Measurements from ENCODE around the gene TMEM198. TPM values are rescaled to one million over a fixed set of nuclear protein-coding genes. Genes with fewer than 3 reads are reported as not detected.

The TMEM198 gene
- total RNA-seq, 2 donors from 2014 or later: 1.8 to 4.3 TPM

DNA sequence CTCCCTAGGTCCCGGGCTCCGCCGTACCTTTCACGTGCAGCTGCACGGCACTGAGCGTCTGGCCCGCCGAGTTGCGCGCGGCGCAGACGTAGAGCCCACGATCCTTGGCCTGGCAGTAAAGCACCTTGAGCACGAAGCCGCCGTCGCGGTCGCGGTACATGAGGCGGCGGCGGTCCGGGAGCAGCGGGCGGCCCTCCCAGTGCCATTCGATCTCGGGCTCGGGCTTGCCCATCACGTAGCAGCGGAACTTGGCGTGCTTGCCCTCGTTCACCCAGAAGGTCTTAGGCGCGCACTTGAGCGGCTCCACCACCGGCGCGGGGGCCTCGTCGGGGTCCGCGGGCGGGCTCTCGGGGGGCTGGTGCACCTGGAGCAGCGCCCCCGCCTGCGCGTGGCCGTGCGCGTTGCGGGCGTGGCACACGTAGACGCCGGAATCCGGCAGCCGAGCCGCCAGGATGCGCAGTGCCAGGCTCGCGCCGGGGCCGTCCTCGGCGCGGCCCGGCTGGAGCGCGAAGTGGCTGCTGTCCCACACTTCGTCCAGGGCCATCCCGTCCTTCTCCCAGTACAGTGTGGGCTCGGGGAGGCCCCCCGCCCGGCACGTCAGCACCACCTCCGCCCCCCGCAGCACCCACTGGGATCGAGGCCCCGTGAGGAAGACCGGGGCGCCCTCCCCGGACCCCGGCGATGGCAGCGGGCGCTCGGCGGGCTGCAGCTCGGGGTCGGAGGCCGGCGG is 26.5 kb downstream of the TMEM198 start:
- Histone ChIP-seq H3K27ac (peak overlapping the region; percentile 89 to 93), H3K36me3 (no peaks in the 10 kb centered on the region), H3K4me1 (peaks cover 0 to 21% of the 10 kb centered on the region in 2 donors), H3K9me3 (no peaks in the 10 kb centered on the region), H3K27me3 (no peaks in the 10 kb centered on the region), H3K4me3 (peak overlapping the region; percentile 73 to 80)
- DNase-seq (ENCODE audit: low spot score): no peak
- TF ChIP-seq CTCF (IDR thresholded peaks at IDR 0.05): peak in 1 of 2 donors; percentile 26

DNA sequence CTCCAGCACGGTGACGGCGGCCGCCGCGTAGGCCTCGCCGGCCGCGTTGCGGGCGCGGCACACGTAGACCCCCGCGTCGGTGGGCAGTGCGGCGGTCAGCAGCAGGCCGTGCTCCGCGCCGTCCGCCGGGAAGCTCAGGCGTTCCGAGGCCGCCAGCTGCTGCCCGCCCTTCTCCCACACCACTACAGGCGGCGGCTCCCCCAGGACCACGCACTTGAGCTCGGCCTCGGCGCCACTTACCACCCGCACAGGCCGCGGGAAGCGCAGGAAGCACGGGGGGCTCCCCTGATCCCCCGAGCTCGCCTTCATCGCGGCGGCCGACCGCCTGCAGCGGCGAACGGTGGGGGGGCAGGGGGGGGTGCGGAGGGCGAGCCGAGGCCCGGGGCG is 27.1 kb downstream of the TMEM198 start:
- Histone ChIP-seq H3K4me3 (peak overlapping the region; percentile 73 to 80), H3K27me3 (no peaks in the 10 kb centered on the region), H3K27ac (peak overlapping the region; percentile 89 to 93), H3K4me1 (peaks cover 0 to 21% of the 10 kb centered on the region in 2 donors), H3K36me3 (no peaks in the 10 kb centered on the region), H3K9me3 (no peaks in the 10 kb centered on the region)
- DNase-seq (ENCODE audit: low spot score): no peak
- TF ChIP-seq CTCF (IDR thresholded peaks at IDR 0.05): no peak

DNA sequence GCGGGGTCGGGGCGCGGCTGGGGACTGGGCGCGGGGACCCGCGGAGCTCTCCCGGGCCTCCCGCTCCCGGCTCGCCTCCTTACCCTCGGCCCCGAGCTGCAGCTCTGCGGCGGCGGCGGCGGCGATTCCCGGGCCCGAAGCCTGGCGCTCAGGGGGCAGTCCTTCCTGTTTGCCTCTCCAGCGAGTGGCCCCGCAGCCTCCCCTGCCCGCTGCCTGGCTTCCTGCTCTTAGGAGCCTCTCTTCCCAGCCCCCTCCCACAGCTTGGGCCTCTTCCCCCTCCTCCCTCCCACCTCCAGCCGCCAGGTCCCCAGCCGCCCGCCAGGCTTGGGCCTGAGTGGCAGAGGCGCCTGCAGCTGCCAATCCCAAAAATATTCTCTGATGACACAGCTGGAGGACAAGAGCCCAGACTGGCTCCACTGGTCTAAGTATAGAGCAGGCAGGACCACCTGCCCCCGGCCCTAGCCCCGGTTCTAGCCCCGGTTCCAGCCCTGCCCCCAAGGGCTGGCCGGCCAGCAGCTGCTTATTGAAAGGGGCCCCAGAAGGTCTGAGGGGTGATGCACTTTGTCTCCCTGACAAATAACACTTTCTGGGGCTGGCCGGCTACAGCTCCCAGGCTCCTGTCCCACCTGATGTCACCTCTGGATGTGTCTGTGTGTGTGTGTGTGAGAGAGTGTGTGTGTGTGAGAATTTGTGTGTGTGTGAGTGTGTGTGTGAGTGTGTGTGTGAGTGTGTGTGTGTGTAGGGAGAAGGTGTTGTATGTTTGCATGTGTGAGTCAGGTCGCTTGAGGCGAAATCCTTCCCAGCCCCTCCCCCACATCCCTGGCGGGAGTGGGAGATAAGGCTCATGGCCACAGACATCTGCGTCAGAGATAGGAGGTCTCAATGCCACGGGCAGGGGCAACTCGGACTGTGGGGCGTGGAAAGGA is 27.7 kb downstream of the TMEM198 start, which contains the start of gene OBSL1:
OBSL1 (minus strand) TSS at position 229 of the 926 bp plus-strand sequence. CDS start 307 bp downstream, outside the sequence.
- DNase-seq (ENCODE audit: low spot score): peak; percentile 74
- H3K36me3 ChIP-seq: no peaks in the 10 kb centered on the region
- peak within 1 kb of the TSS; percentile 89 to 93 for H3K27ac ChIP-seq
- no peaks in the 10 kb centered on the region for H3K27me3 ChIP-seq
- H3K4me3 ChIP-seq: peak within 1 kb of the TSS; percentile 73 to 80
- no peaks in the 10 kb centered on the region for H3K9me3 ChIP-seq
- peaks cover 0 to 21% of the 10 kb centered on the region in 2 donors for H3K4me1 ChIP-seq
- no peak for TF ChIP-seq CTCF (IDR thresholded peaks at IDR 0.05)

DNA sequence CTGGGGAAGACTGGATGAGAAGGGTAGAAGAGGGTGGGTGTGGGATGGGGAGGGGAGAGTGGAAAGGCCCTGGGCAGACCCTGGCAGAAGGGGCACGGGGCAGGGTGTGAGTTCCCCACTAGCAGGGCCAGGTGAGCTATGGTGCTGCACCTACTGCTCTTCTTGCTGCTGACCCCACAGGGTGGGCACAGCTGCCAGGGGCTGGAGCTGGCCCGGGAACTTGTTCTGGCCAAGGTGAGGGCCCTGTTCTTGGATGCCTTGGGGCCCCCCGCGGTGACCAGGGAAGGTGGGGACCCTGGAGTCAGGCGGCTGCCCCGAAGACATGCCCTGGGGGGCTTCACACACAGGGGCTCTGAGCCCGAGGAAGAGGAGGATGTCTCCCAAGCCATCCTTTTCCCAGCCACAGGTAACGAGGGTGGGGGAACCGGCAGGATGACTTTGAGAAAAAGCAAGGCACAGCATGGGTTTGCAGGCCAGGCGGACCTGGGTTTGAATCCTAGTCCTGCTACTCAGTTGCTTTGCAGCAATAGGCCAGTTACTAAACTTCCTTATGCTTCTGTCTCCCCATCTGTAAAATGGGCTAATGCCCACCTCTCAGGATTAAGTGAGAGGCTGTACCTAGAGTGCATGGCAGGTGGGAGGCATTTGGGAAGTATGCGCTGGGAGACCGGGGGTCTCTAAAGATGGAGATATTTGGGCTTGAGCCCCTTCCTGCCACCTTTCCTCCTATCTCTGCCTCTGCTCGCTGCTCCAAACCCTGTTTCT is 28.6 kb downstream of the TMEM198 start, which contains the start of gene INHA:
INHA (plus strand) TSS at position 74 of the 765 bp plus-strand sequence; CDS start at position 139, 65 bp downstream.
- Histone ChIP-seq H3K36me3 (no peaks in the 10 kb centered on the region), H3K4me1 (peaks cover 0 to 21% of the 10 kb centered on the region in 2 donors), H3K4me3 (peak within 1 kb of the TSS; percentile 73 to 80), H3K27ac (peak within 1 kb of the TSS; percentile 89 to 93), H3K27me3 (no peaks in the 10 kb centered on the region), H3K9me3 (no peaks in the 10 kb centered on the region)
- no peak for TF ChIP-seq CTCF (IDR thresholded peaks at IDR 0.05)
- no peak for DNase-seq (ENCODE audit: low spot score)

GRCh38 chr2:219573166-219573565 is 29.3 kb downstream of the TMEM198 start:
- H3K27me3 ChIP-seq: no peaks in the 10 kb centered on the region
- DNase-seq (ENCODE audit: low spot score): no peak
- H3K4me3 ChIP-seq: no peak overlapping the region
- peaks cover 0 to 21% of the 10 kb centered on the region in 2 donors for H3K4me1 ChIP-seq
- peak overlapping the region in 1 of 2 donors; percentile 25 for H3K27ac ChIP-seq
- H3K9me3 ChIP-seq: no peaks in the 10 kb centered on the region
- H3K36me3 ChIP-seq: no peaks in the 10 kb centered on the region
- no peak for TF ChIP-seq CTCF (IDR thresholded peaks at IDR 0.05)
